HG02763 (cell line): ENCODE results near the gene REN.

Source experiments
- ATAC-seq: cut with Tn5 transposase; IDR thresholded peaks from one replicate; pipeline ENCODE4 v1.9.1; 2021; ENCODE audit warnings: mild to moderate bottlenecking, moderate library complexity; ENCODE audit not compliant: unreplicated experiment

Gene REN

DNA sequence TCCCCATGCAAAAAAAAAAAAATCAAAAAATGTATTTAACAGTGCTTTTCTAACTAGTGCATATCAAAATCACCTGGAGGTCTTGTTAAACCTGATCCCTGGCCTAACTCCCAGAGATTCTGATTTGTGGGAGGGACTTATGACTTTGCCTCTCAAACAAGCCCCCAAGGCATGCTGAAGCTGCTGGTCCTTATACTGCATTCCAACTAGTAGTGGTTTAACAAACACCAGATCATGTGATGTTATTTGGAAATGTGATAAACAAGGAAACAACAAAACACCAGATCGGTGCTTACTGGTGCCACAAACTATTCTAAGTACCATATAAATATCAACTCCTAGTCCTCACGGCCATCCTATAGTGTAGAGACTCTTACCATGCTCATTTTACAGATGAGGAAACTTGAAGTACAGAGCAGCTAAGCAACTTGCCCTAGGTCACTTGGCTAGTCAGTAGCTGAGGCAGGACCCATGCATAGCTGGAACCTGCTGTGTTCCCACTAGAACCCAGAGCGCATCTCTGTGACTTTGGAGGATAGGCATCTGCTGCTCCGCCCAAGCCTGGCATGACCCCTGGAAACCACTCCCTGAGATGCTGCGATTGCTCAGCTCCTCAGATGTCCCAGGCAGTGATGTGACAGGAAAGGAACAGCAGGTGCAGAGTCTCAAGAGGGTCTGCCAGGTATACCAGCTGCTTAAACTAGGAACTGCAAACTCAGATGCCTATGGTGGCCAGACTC lies 55.1 kb downstream of the REN start:
- ATAC-seq = no peak

DNA sequence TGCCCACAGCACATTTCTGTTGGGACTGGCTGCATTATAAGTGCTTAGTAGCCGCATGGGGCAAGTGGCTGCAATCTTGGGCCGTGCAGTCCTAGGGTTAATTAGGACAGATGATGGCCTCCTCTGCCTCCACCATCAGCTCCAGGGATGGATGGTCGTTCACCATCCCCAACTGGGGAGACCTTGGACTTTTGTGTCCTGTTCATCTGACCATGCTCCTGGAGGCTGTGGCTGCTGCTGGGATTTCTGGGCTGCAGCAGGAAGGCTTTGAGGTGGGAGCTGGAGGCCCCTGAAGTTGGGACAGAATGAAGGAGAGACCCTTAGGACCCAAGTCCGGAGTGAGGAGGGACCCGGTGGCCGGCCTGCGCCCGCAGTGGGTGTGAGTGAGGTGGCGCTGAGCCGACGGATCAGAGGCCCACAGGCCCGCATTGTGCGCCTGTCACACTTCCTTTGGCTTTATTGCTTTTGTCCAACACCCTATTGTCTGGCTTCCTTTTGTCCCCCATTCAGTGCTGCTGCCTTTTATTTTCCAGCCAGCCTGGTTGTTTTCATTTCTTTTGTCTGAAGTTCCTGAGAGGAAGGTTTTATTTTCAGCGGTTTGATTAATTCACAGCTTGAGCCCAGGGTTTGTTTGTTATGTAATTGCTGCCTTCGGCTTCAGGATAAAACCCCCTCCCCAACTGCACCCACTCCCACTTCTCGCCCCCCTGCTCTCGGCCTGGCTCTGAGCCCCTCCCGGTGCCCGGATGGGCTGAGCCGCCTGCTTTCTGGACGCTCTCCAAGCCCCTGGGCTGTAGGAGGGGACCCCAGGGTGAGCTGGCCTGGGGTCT lies 57.6 kb downstream of the REN start:
- ATAC-seq = no peak

DNA sequence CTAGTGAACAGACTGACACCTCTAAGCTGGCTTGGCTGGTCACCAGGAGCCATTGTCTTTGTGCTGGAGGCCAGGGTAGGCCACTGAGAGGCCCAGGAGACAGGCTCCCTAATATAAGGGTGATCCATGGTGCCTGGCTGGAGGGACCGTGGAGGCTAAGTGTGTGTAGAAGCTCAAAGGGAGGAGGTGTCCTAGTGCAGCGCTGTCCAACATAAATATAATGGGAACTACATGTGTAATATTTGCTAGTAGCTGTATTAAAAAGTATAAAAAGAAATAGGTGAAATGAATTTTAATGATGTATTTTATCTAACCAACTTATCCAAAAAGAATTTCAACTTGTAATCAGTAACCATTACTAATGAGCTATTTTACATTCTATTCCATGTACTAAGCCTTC lies 58.2 kb downstream of the REN start:
- ATAC-seq = no peak

DNA sequence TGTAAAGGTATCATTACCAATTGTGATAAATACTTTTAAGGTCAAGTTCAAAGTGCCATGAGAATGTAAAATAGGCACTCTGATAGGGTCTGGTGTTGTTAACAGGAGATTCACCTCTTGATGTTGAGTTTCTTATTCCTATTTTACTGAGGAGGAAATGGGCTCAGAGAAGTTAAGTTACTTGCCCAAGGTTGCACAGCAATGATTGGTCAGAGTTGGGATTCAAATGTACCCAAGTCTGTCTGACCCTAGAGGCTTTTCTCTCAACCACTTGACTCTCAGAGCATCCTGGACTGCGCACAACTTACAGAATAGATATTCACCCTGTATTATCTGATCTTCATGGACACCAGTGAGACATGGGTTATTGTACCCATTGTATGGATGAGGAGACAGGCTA lies 59.3 kb downstream of the REN start:
- ATAC-seq = no peak

DNA sequence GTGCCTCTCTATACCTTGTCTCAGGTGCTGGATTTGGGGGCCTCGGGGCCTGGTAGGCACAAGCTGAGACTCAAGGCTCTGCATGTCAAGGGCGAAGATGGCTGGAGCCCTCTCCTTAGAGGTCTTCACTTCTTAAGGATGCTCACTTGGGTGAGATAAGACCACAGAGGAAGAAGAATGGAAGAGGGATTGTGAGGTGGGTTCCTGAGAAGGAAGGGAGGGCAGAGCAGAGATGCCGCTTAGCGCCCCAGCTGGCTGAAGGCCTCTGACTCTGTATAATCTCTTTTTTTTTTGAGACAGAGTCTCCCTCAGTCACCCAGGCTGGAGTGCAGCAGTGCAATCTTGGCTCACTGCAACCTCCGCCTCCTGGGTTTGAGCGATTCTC lies 61.0 kb downstream of the REN start:
- ATAC-seq = no peak
